ENCODE data around the gene TSPAN18. TPM values are rescaled to one million over a fixed set of nuclear protein-coding genes. Genes with fewer than 3 reads are reported as not detected.

The TSPAN18 gene
- total and polyA plus RNA-seq, 2 donors from 2014 or later, result 13.8 to 38.1 TPM

- DNase-seq (no peak), FAIRE-seq (no peak)
- Histone ChIP-seq H3K36me3 (ENCODE audit: control insufficient read depth in 2 of 3, insufficient read depth in 3 of 3, low read length in 3 of 3) (no peaks in the 10 kb centered on the region), H3K27me3 (ENCODE audit: control insufficient read depth, insufficient read depth, low read length) (no peaks in the 10 kb centered on the region), H3K4me3 (ENCODE audit: low read length in 3 of 3) (no peak overlapping the region), H3K9ac (ENCODE audit: low read length in 3 of 3) (no peak overlapping the region), H3K27ac (ENCODE audit: low read depth in 2 of 2, low read length in 2 of 2) (no peak overlapping the region), H3K9me3 (ENCODE audit: control insufficient read depth in 2 of 3, insufficient read depth in 1 of 3, low read length in 3 of 3) (no peaks in the 10 kb centered on the region), H3K4me1 (ENCODE audit: control insufficient read depth in 2 of 3, insufficient read depth in 2 of 3, low read depth in 1 of 3, low read length in 3 of 3) (peaks cover 0 to 7% (median 0%) of the 10 kb centered on the region in 3 donors)
- intact Hi-C loops (cut with DNase I), result loop anchor here (5.0 to 10.0 kb wide), 2 partner anchors 163 to 390 kb away; no protein-coding TSS in a partner anchor
- TF ChIP-seq CTCF (IDR thresholded peaks at IDR 0.05; ENCODE audit: borderline replicate concordance, extremely low read depth, insufficient read depth), result no peak
These were observed 208.0 kb downstream of the TSPAN18 start for GRCh38 chr11:44934735-44935250.

GRCh38 chr11:44936525-44936924 lies 209.8 kb downstream of the TSPAN18 start:
- Histone ChIP-seq H3K4me3 (ENCODE audit: low read length in 3 of 3) (no peak overlapping the region), H3K9me3 (ENCODE audit: control insufficient read depth in 2 of 3, insufficient read depth in 1 of 3, low read length in 3 of 3) (no peaks in the 10 kb centered on the region), H3K27ac (ENCODE audit: low read depth in 2 of 2, low read length in 2 of 2) (no peak overlapping the region), H3K27me3 (ENCODE audit: control insufficient read depth, insufficient read depth, low read length) (no peaks in the 10 kb centered on the region), H3K4me1 (ENCODE audit: control insufficient read depth in 2 of 3, insufficient read depth in 2 of 3, low read depth in 1 of 3, low read length in 3 of 3) (peaks cover 0 to 8% (median 4%) of the 10 kb centered on the region in 3 donors), H3K9ac (ENCODE audit: low read length in 3 of 3) (no peak overlapping the region), H3K36me3 (ENCODE audit: control insufficient read depth in 2 of 3, insufficient read depth in 3 of 3, low read length in 3 of 3) (no peaks in the 10 kb centered on the region)
- DNase-seq (peak; percentile 88 to 93 (median 91)), FAIRE-seq (no peak)
- TF ChIP-seq CTCF (IDR thresholded peaks at IDR 0.05; ENCODE audit: borderline replicate concordance, extremely low read depth, insufficient read depth), result peak; percentile 99
- intact Hi-C loops (cut with DNase I), result loop anchor here (5.0 to 10.0 kb wide), 2 partner anchors 161 to 388 kb away; no protein-coding TSS in a partner anchor

GRCh38 chr11:44936951-44937543 lies 210.3 kb downstream of the TSPAN18 start:
- intact Hi-C loops (cut with DNase I), result loop anchor here (5.0 to 10.0 kb wide), 2 partner anchors 160 to 388 kb away; no protein-coding TSS in a partner anchor
- FAIRE-seq (no peak), DNase-seq (no peak)
- Histone ChIP-seq H3K27ac (ENCODE audit: low read depth in 2 of 2, low read length in 2 of 2) (no peak overlapping the region), H3K9me3 (ENCODE audit: control insufficient read depth in 2 of 3, insufficient read depth in 1 of 3, low read length in 3 of 3) (no peaks in the 10 kb centered on the region), H3K4me1 (ENCODE audit: control insufficient read depth in 2 of 3, insufficient read depth in 2 of 3, low read depth in 1 of 3, low read length in 3 of 3) (peaks cover 0 to 10% (median 4%) of the 10 kb centered on the region in 3 donors), H3K27me3 (ENCODE audit: control insufficient read depth, insufficient read depth, low read length) (no peaks in the 10 kb centered on the region), H3K36me3 (ENCODE audit: control insufficient read depth in 2 of 3, insufficient read depth in 3 of 3, low read length in 3 of 3) (no peaks in the 10 kb centered on the region), H3K9ac (ENCODE audit: low read length in 3 of 3) (no peak overlapping the region), H3K4me3 (ENCODE audit: low read length in 3 of 3) (no peak overlapping the region)
- no peak for TF ChIP-seq CTCF (IDR thresholded peaks at IDR 0.05; ENCODE audit: borderline replicate concordance, extremely low read depth, insufficient read depth)
